NT2/D1 (cell line): ENCODE measurements around the gene RGS7.

ENCODE experiments used
- DNase-seq: peaks from one replicate; pipeline ENCODE4 v3.0.0-alpha.2; 2011; ENCODE audit warnings: low read depth, low spot score
- H3K27me3 ChIP-seq: 2 replicates; pipeline ENCODE4 v1.6.0; 2011; ENCODE audit warnings: mild to moderate bottlenecking; ENCODE audit not compliant: insufficient read length, insufficient read depth
- H3K36me3 ChIP-seq: 2 replicates; pipeline ENCODE4 v1.6.1; 2011; ENCODE audit warnings: mild to moderate bottlenecking, low read length, mixed read lengths; ENCODE audit not compliant: insufficient read depth, insufficient read length
- H3K4me1 ChIP-seq: 2 replicates; pipeline ENCODE4 v1.5.1; 2011; ENCODE audit not compliant: insufficient read depth, insufficient read length
- H3K4me3 ChIP-seq: 2 replicates; pipeline ENCODE4 v1.5.1; 2011; ENCODE audit warnings: low read depth; ENCODE audit not compliant: insufficient read length
- H3K9ac ChIP-seq: 2 replicates; pipeline ENCODE4 v1.6.0; 2011; ENCODE audit warnings: low read depth; ENCODE audit not compliant: insufficient read length
- H3K9me3 ChIP-seq: 2 replicates; pipeline ENCODE4 v1.5.1; 2011; ENCODE audit warnings: mild to moderate bottlenecking, low read length; ENCODE audit not compliant: insufficient read depth
- SUZ12 ChIP-seq: IDR thresholded peaks from 2 replicates; pipeline ENCODE4 v1.6.1; 2011; ENCODE audit not compliant: insufficient read length, insufficient read depth; ENCODE audit errors: extremely low read depth
- YY1 ChIP-seq: IDR thresholded peaks from 2 replicates; pipeline ENCODE4 v1.6.1; 2011; ENCODE audit not compliant: insufficient read length, insufficient read depth
- ZNF274 ChIP-seq: IDR thresholded peaks from 2 replicates; pipeline ENCODE4 v1.6.1; 2011; ENCODE audit warnings: mild to moderate bottlenecking, low read depth, low read length

Gene RGS7

DNA sequence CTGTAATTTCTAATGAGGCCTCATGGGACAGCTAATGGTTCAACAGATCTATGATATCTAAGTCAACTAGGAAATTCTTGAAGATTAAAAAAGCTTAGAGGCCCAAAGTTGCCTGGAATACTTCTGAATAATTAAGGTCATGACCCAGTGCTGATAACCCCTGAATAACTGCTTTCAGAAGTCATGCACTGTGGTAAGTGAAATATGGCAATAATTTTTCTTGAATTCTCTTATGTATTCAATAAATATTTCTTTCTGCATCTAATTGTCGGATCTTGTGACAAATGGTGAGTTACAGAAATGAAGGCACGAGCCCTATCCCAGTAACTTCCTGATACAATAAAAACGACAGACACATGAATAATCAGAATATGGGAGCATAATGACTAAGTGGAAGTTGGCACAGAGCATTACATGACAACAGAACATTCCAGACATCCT, 525.8 kb downstream of the RGS7 start:
- no peaks in the 10 kb centered on the region for H3K4me1 ChIP-seq
- no peak overlapping the region for H3K4me3 ChIP-seq
- no peak for TF ChIP-seq SUZ12
- no peak for TF ChIP-seq YY1
- no peak for TF ChIP-seq ZNF274
- no peaks in the 10 kb centered on the region for H3K27me3 ChIP-seq
- DNase-seq: no peak
- no peaks in the 10 kb centered on the region for H3K9me3 ChIP-seq
- H3K36me3 ChIP-seq: no peaks in the 10 kb centered on the region
- no peak overlapping the region for H3K9ac ChIP-seq

DNA sequence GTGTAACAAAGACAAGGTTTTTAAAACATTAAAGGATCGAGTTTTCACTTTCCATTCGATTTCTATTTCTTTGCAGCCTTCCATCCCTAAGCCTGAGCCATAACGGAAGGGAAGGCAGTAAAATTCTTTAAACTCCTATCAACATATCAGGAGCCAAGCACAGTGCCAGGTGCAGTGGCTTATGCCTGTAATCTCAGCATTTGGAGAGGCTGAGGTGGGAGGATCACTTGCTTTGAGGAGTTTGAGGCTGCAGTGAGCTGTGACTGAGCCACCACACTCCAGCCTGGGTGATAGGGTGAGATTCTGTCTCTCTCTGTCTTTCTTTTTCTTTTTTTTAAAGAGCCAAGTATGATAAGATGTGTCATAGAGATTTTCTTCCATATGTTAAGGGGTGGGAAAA, 527.5 kb downstream of the RGS7 start:
- Histone ChIP-seq H3K9me3 (no peaks in the 10 kb centered on the region), H3K4me1 (no peaks in the 10 kb centered on the region), H3K9ac (no peak overlapping the region), H3K27me3 (no peaks in the 10 kb centered on the region), H3K4me3 (no peak overlapping the region), H3K36me3 (no peaks in the 10 kb centered on the region)
- TF ChIP-seq SUZ12 (no peak), ZNF274 (no peak), YY1 (no peak)
- DNase-seq: no peak

GRCh38 chr1:240827786-240828185, 529.2 kb downstream of the RGS7 start:
- no peak for TF ChIP-seq YY1
- TF ChIP-seq ZNF274: no peak
- no peak for TF ChIP-seq SUZ12
- Histone ChIP-seq H3K9me3 (no peaks in the 10 kb centered on the region), H3K4me1 (no peaks in the 10 kb centered on the region), H3K9ac (no peak overlapping the region), H3K4me3 (no peak overlapping the region), H3K27me3 (no peaks in the 10 kb centered on the region), H3K36me3 (no peaks in the 10 kb centered on the region)
- DNase-seq: no peak

GRCh38 chr1:240824238-240824637, 532.8 kb downstream of the RGS7 start:
- Histone ChIP-seq H3K4me1 (no peaks in the 10 kb centered on the region), H3K27me3 (no peaks in the 10 kb centered on the region), H3K9ac (no peak overlapping the region), H3K9me3 (no peaks in the 10 kb centered on the region), H3K4me3 (no peak overlapping the region), H3K36me3 (no peaks in the 10 kb centered on the region)
- DNase-seq: no peak
- no peak for TF ChIP-seq YY1

DNA sequence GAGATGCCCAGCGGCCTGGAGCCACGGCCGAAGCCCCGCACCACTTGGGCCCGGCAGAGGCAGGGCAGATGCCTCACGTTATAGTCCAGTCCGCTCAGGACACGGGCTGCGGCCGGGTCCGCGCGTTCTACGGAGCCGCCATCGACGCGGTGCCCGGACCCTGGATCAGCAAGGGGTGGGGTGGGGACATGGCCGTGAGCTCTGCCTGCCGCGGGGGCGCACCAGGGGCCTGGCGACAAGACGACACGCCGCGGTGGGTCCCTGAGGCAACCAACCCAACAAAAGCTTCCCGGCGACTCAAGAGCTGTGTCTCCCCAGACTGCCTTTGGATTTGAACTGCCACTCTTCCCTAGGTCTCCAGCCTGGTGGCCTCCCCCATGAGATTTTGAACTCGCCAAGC, 533.6 kb downstream of the RGS7 start:
- Histone ChIP-seq H3K36me3 (no peaks in the 10 kb centered on the region), H3K9me3 (no peaks in the 10 kb centered on the region), H3K4me1 (no peaks in the 10 kb centered on the region), H3K4me3 (no peak overlapping the region), H3K9ac (no peak overlapping the region), H3K27me3 (no peaks in the 10 kb centered on the region)
- DNase-seq: no peak
- TF ChIP-seq SUZ12 (no peak), ZNF274 (no peak), YY1 (no peak)

- H3K9me3 ChIP-seq: no peaks in the 10 kb centered on the region
- H3K9ac ChIP-seq: no peak overlapping the region
- H3K36me3 ChIP-seq: no peaks in the 10 kb centered on the region
- TF ChIP-seq ZNF274 (no peak), YY1 (no peak), SUZ12 (no peak)
- H3K4me3 ChIP-seq: no peak overlapping the region
- DNase-seq: no peak
- no peaks in the 10 kb centered on the region for H3K27me3 ChIP-seq
- no peaks in the 10 kb centered on the region for H3K4me1 ChIP-seq
Observed at GRCh38 chr1:240821925-240822324, 535.1 kb downstream of the RGS7 start.

GRCh38 chr1:240820816-240821215, 536.2 kb downstream of the RGS7 start:
- H3K4me1 ChIP-seq: no peaks in the 10 kb centered on the region
- no peak for DNase-seq
- H3K4me3 ChIP-seq: no peak overlapping the region
- no peaks in the 10 kb centered on the region for H3K9me3 ChIP-seq
- no peaks in the 10 kb centered on the region for H3K36me3 ChIP-seq
- TF ChIP-seq ZNF274: no peak
- TF ChIP-seq SUZ12: no peak
- TF ChIP-seq YY1: no peak
- no peaks in the 10 kb centered on the region for H3K27me3 ChIP-seq
- no peak overlapping the region for H3K9ac ChIP-seq

- no peak for DNase-seq
- TF ChIP-seq SUZ12 (no peak), ZNF274 (no peak)
- Histone ChIP-seq H3K9ac (no peak overlapping the region), H3K4me1 (no peaks in the 10 kb centered on the region), H3K36me3 (no peaks in the 10 kb centered on the region), H3K4me3 (no peak overlapping the region), H3K9me3 (no peaks in the 10 kb centered on the region), H3K27me3 (no peaks in the 10 kb centered on the region)
Observed at GRCh38 chr1:240816472-240816871, 540.5 kb downstream of the RGS7 start.
